CD1c-positive myeloid dendritic cell (primary cell): ENCODE data around the gene CCDC17.

Source experiments
- DNase-seq: peaks from one replicate; pipeline ENCODE4 v3.0.0-alpha.2; 2016; ENCODE audit errors: extremely low spot score

Gene CCDC17

GRCh38 chr1:45583666-45584350, 40.0 kb downstream of the CCDC17 start, which contains the start of gene NASP:
TSS of gene NASP (plus strand) at chr1:45584041. CDS start at chr1:45584147, 106 bp downstream.
- DNase-seq: peak; percentile 93

- DNase-seq: peak; percentile 98
These were observed 40.6 kb downstream of the CCDC17 start for GRCh38 chr1:45583264-45583665.

GRCh38 chr1:45574105-45574626, 49.7 kb downstream of the CCDC17 start:
- no peak for DNase-seq

GRCh38 chr1:45573231-45573804, 50.5 kb downstream of the CCDC17 start:
- DNase-seq: no peak

GRCh38 chr1:45570631-45571030, 53.2 kb downstream of the CCDC17 start:
- DNase-seq: no peak
